HepG2 (cell line): Measurements from ENCODE around the gene ACOT8. TPM values are rescaled to one million over a fixed set of nuclear protein-coding genes. Genes with fewer than 3 reads are reported as not detected.
"Not testable (repeated sequence)": the region's sequence is repeated elsewhere in the genome, so short reads cannot be mapped to it uniquely, and the experiment has no call there.

ENCODE experiments used
- ATAC-seq: fragments of 200-7000 bp; cut with Tn5 transposase; 3 replicates; pipeline ENCODE4 v1.9.1; 2020; ENCODE audit warnings: mild to moderate bottlenecking, moderate library complexity
- BruUV-seq: library from RNA; stranded (reverse); fragments of 400-500 nt; replicated peaks from 2 replicates; lab custom pipeline; 2021; lab: Mats Ljungman, UMichigan
- CTCF ChIA-PET: fragments of 300-600 bp; formaldehyde crosslinking; extraction: SDS; loops from one replicate; lab custom pipeline; 2021; ENCODE audit warnings: low total read pairs, inconsistent platforms, low intra/inter-chr PET ratio; lab: Yijun Ruan, JAX
- POLR2A ChIA-PET: fragments of 350-600 bp; sonication (Branson Sonifier 250); formaldehyde crosslinking; loops from one replicate; lab custom pipeline; 2020; ENCODE audit warnings: antibody characterized with exemption, inconsistent platforms; lab: Yijun Ruan, JAX
- DNase-seq: peaks from one replicate; pipeline ENCODE4 v3.0.0-alpha.2; 2015; ENCODE audit warnings: low spot score
- FAIRE-seq: peaks from 3 replicates; lab custom pipeline; 2011; peaks lifted over from hg19 to GRCh38; lab: Jason Lieb, UNC
- H2AFZ ChIP-seq: one replicate; pipeline ENCODE4 v1.6.1; 2011; ENCODE audit warnings: low read length, inconsistent platforms
- H3K27ac ChIP-seq: fragments of 300-600 bp; 3 replicates; pipeline ENCODE4 v1.8.0; 2011; ENCODE audit warnings: mixed run types, mild to moderate bottlenecking, mixed read lengths, low read length, inconsistent platforms; ENCODE audit not compliant: insufficient read depth; ENCODE audit errors: extremely low read length
- H3K27me3 ChIP-seq, 2 experiments: fragments of 200-600 bp in 1 of 2; 2 replicates in 1 of 2; 3 replicates in 1 of 2; pipeline versions ENCODE4 v1.6.0 to v1.8.0; 2011; ENCODE audit warnings: low read length in 2 of 2, mild to moderate bottlenecking in 2 of 2, moderate library complexity in 2 of 2, inconsistent platforms in 1 of 2; ENCODE audit not compliant: insufficient read depth in 2 of 2, control insufficient read depth in 1 of 2
- H3K36me3 ChIP-seq, 2 experiments: fragments of 200-600 bp in 1 of 2; replicated peaks in 1 of 2; 2 replicates in 1 of 2; 3 replicates in 1 of 2; pipeline versions ENCODE4 v1.5.1 to v1.8.0; 2011; ENCODE audit warnings: low read length in 2 of 2, inconsistent platforms in 1 of 2; ENCODE audit not compliant: insufficient read depth in 2 of 2, control insufficient read depth in 1 of 2
- H3K4me1 ChIP-seq: 2 replicates; pipeline ENCODE4 v1.5.1; 2012; ENCODE audit warnings: low read length, inconsistent platforms; ENCODE audit not compliant: insufficient read depth
- H3K4me2 ChIP-seq: 2 replicates; pipeline ENCODE4 v1.6.0; 2011; ENCODE audit warnings: low read depth, low read length, inconsistent platforms
- H3K4me3 ChIP-seq, 3 experiments: fragments of 200-600 bp in 1 of 3; sonication (generic), shearing (Covaris generic) in 1 of 3; replicated peaks in 1 of 3; 2 replicates each; pipeline ENCODE4 v1.5.1; 2011 to 2016; ENCODE audit warnings: low read length in 3 of 3, inconsistent platforms in 2 of 3, low read depth in 2 of 3, mild to moderate bottlenecking in 2 of 3, control low read depth in 1 of 3, mixed read lengths in 1 of 3; ENCODE audit not compliant: insufficient read depth in 1 of 3
- H3K79me2 ChIP-seq: one replicate; pipeline ENCODE4 v1.6.1; 2011; ENCODE audit warnings: low read length, inconsistent platforms; ENCODE audit not compliant: insufficient read depth
- H3K9ac ChIP-seq: 2 replicates; pipeline ENCODE4 v1.6.0; 2011; ENCODE audit warnings: mild to moderate bottlenecking, low read depth, low read length, inconsistent platforms; ENCODE audit not compliant: insufficient read depth
- H3K9me3 ChIP-seq: 2 replicates; pipeline ENCODE4 v1.5.1; 2012; ENCODE audit warnings: mild to moderate bottlenecking, low read length
- H4K20me1 ChIP-seq: 2 replicates; pipeline ENCODE4 v1.6.0; 2011; ENCODE audit warnings: inconsistent platforms, mild to moderate bottlenecking, low read length, moderate library complexity; ENCODE audit not compliant: insufficient read depth
- ARNT2 ChIP-seq: sonication (generic); formaldehyde crosslinking; IDR thresholded peaks from 2 replicates; pipeline ENCODE4 v1.8.0; 2022; ENCODE audit warnings: mild to moderate bottlenecking, low read depth, missing genetic modification reagents, moderate library complexity
- ELF1 ChIP-seq: sonication (generic); formaldehyde crosslinking; IDR thresholded peaks from 2 replicates; pipeline ENCODE4 v1.4.0; 2020; ENCODE audit warnings: missing genetic modification reagents
- ELF3 ChIP-seq: IDR thresholded peaks from 2 replicates; pipeline ENCODE4 v1.6.1; 2016; ENCODE audit warnings: missing genetic modification reagents, missing compliant biosample characterization
- FOXA3 ChIP-seq: IDR thresholded peaks from 2 replicates; pipeline ENCODE4 v1.6.1; 2016; ENCODE audit warnings: missing genetic modification reagents, missing compliant biosample characterization
- FOXC1 ChIP-seq: sonication (generic); formaldehyde crosslinking; IDR thresholded peaks from 2 replicates; pipeline ENCODE4 v1.8.0; 2022; ENCODE audit warnings: mild to moderate bottlenecking, missing genetic modification reagents, borderline replicate concordance
- ISL2 ChIP-seq: sonication (generic); formaldehyde crosslinking; IDR thresholded peaks from 2 replicates; pipeline ENCODE4 v1.5.0; 2020; ENCODE audit warnings: missing genetic modification reagents
- LCORL ChIP-seq, 2 experiments: fragments of 450-650 bp in 1 of 2; sonication (generic) in 1 of 2; formaldehyde crosslinking in 1 of 2; IDR thresholded peaks; 2 replicates each; pipeline versions ENCODE4 v1.5.0 to v1.6.1; 2017 to 2020; ENCODE audit warnings: antibody characterized with exemption in 1 of 2, missing genetic modification reagents in 1 of 2
- MIXL1 ChIP-seq: IDR thresholded peaks from 2 replicates; pipeline ENCODE4 v1.6.1; 2016
- NCOA2 ChIP-seq: sonication (generic); formaldehyde crosslinking; IDR thresholded peaks from 2 replicates; pipeline ENCODE4 v1.8.0; 2022; ENCODE audit warnings: inconsistent platforms
- PHF5A ChIP-seq: IDR thresholded peaks from one replicate; pipeline ENCODE4 v1.6.1; 2018; ENCODE audit warnings: low read depth, missing genetic modification reagents; ENCODE audit not compliant: unreplicated experiment
- PHF8 ChIP-seq: sonication (generic); formaldehyde crosslinking; IDR thresholded peaks from 2 replicates; pipeline ENCODE4 v1.5.0; 2020; ENCODE audit warnings: missing genetic modification reagents
- RAD21 ChIP-seq: fragments of 450-650 bp; formaldehyde crosslinking; IDR thresholded peaks from 2 replicates; pipeline ENCODE4 v1.5.0; 2020; ENCODE audit warnings: mild to moderate bottlenecking
- RXRA ChIP-seq: sonication (generic); formaldehyde crosslinking; IDR thresholded peaks from 2 replicates; pipeline ENCODE4 v1.5.1; 2020; ENCODE audit warnings: missing genetic modification reagents
- TEAD3 ChIP-seq: optimal IDR thresholded peaks from 2 replicates; pipeline ENCODE3; 2016; ENCODE audit warnings: borderline replicate concordance
- TFDP2 ChIP-seq: sonication (generic); formaldehyde crosslinking; IDR thresholded peaks from 2 replicates; pipeline ENCODE4 v1.4.0; 2020; ENCODE audit warnings: missing genetic modification reagents
- THAP11 ChIP-seq: IDR thresholded peaks from 2 replicates; pipeline ENCODE4 v1.6.1; 2016; ENCODE audit warnings: missing biosample characterization, missing genetic modification reagents
- ZMYM2 ChIP-seq: sonication (generic); formaldehyde crosslinking; IDR thresholded peaks from 2 replicates; pipeline ENCODE4 v1.8.0; 2022; ENCODE audit warnings: mild to moderate bottlenecking, missing genetic modification reagents
- ZMYM3 ChIP-seq: sonication (generic); formaldehyde crosslinking; IDR thresholded peaks from 2 replicates; pipeline ENCODE4 v1.5.1; 2020; ENCODE audit warnings: mild to moderate bottlenecking, missing genetic modification reagents
- ZMYM4 ChIP-seq: sonication (generic); formaldehyde crosslinking; IDR thresholded peaks from 2 replicates; pipeline ENCODE4 v1.8.1; 2023; ENCODE audit warnings: mild to moderate bottlenecking, missing genetic modification reagents
- ZNF691 ChIP-seq: sonication (generic); formaldehyde crosslinking; IDR thresholded peaks from 2 replicates; pipeline ENCODE4 v1.4.0; 2020; ENCODE audit warnings: missing genetic modification reagents, low read depth, mild to moderate bottlenecking, borderline replicate concordance
- ZNF766 ChIP-seq: sonication (generic); formaldehyde crosslinking; IDR thresholded peaks from 2 replicates; pipeline ENCODE4 v1.5.0; 2020; ENCODE audit warnings: missing genetic modification reagents, borderline replicate concordance
- ZNF768 ChIP-seq: sonication (generic); formaldehyde crosslinking; IDR thresholded peaks from 2 replicates; pipeline ENCODE4 v1.4.0; 2020; ENCODE audit warnings: missing genetic modification reagents
- ZSCAN31 ChIP-seq: sonication (generic); formaldehyde crosslinking; IDR thresholded peaks from 2 replicates; pipeline ENCODE4 v1.5.0; 2020; ENCODE audit warnings: low read depth, mild to moderate bottlenecking, missing genetic modification reagents
- WGBS: methylation state at CpG from one replicate; pipeline ENCODE4 v1.1.6; 2017; ENCODE audit warnings: low lambda C conversion rate; 5-methylcytosine and 5-hydroxymethylcytosine counted together
- in situ Hi-C: cut with HindIII; loops from 2 replicates; pipeline ENCODE4 v1.10.0; 2017; ENCODE audit warnings: low pct_unique_long_range_greater_than_20kb; ENCODE audit not compliant: extremely low pct_ligation_motif_present
- intact Hi-C: fragments of 100-400 bp; cut with micrococcal nuclease; formaldehyde crosslinking; loops from one replicate; pipeline ENCODE4 v1.10.0; 2022; ENCODE audit not compliant: unreplicated experiment
- polyA plus RNA-seq, 8 experiments: library from polyadenylated mRNA; depleted of rRNA in 3 of 8; stranded (reverse) in 7 of 8; unstranded in 1 of 8; fragments of >200 nt; fragmentation: Illumina TruSeq in 4 of 8; extraction: Trizol in 4 of 8; gene quantifications; 2 replicates each; pipeline versions ENCODE4 v1.2.1 to v1.2.3, GENCODE V29; 2011 to 2016; ENCODE audit warnings: low read depth in 4 of 8, missing spikeins in 1 of 8, mixed read lengths in 1 of 8; ENCODE audit not compliant: insufficient read depth in 1 of 8
- total RNA-seq, 5 experiments: library from RNA; depleted of rRNA; stranded (reverse); fragments of >200 nt; fragmentation: Illumina TruSeq; extraction: Trizol; gene quantifications; 2 replicates each; pipeline ENCODE4 v1.2.3, GENCODE V29; 2016; ENCODE audit warnings: low read depth in 1 of 5
- TF ChIP-seq, protein P1 (sequence below): sonication (generic); formaldehyde crosslinking; IDR thresholded peaks from 2 replicates; pipeline ENCODE4 v1.5.0; 2020; ENCODE audit warnings: missing genetic modification reagents

The ACOT8 gene
- total and polyA plus RNA-seq, 2 of the 13 experiments (the other 11 are each of a cell fraction or from before 2014, with no cell fraction given): 31.4 to 45.5 TPM

DNA sequence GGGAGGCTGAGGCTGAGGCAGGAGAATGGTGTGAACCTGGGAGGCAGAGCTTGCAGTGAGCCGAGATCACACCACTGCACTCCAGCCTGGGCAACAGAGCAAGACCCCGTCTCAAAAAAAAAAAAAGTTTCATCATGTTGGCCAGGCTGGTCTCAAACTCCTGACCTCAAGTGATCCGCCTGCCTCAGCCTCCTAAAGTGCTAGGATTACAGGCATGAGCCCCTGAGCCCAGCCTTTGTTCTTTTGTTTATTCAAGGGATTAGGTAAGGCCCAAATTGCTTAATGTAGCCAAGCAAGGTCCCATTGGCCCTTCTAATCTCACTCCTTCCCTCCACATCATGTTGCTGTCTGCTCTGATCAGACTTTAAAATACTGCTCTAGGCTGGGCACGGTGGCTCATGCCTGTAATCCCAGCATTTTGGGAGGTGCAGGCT lies 27.5 kb downstream of the ACOT8 start:
- H3K27me3 ChIP-seq, H3K27ac ChIP-seq, H3K9ac ChIP-seq, CTCF ChIA-PET, H3K79me2 ChIP-seq, BruUV-seq, H3K9me3 ChIP-seq, H3K4me3 ChIP-seq, H4K20me1 ChIP-seq, H3K36me3 ChIP-seq, H2AFZ ChIP-seq: not testable (repeated sequence)
- POLR2A ChIA-PET: interaction anchor here (1.3 kb wide), 1 partner anchor 10 kb away, joined by 3 read pairs; no protein-coding TSS in a partner anchor
- ATAC-seq: peak; percentile 24
- DNase-seq: peak; percentile 94
- Histone ChIP-seq H3K4me2 (peak overlapping the region; percentile 1; the same call in 1 of the 2 replicates), H3K4me1 (peaks cover 81% of the 10 kb centered on the region)
- 6% methylated on average over 4 of the region's 4 CpGs for WGBS
- peak; percentile 79 for FAIRE-seq
- in situ Hi-C loops (loop anchor here (5.0 kb wide), 1 partner anchor 118 kb away; no protein-coding TSS in a partner anchor), intact Hi-C loops (loop anchor here (5.0 kb wide), 2 partner anchors 53 to 103 kb away; partner anchors contain the start of genes PCIF1 and ZSWIM1)
- TF ChIP-seq THAP11: peak; percentile 52; the same call in 1 of the 2 replicates
- TF ChIP-seq ISL2 (CRISPR knock-in tag): peak; percentile 81; the same call in 1 of the 2 replicates
- TF ChIP-seq FOXC1 (CRISPR knock-in tag): peak; percentile 66; the same call in 1 of the 2 replicates
- peak; percentile 78 for TF ChIP-seq NCOA2 (CRISPR knock-in tag)
- peak; percentile 59 for TF ChIP-seq TEAD3 (CRISPR knock-in tag)
- peak; percentile 32 for TF ChIP-seq PHF5A
- peak; percentile 95 for TF ChIP-seq ZMYM2 (CRISPR knock-in tag)
- 0 out of 2 replicates have a peak, but pooled peaks have one; percentile 26 for TF ChIP-seq PHF8 (CRISPR knock-in tag)
- peak; percentile 90 for TF ChIP-seq ZMYM3
- TF ChIP-seq, protein P1, sequence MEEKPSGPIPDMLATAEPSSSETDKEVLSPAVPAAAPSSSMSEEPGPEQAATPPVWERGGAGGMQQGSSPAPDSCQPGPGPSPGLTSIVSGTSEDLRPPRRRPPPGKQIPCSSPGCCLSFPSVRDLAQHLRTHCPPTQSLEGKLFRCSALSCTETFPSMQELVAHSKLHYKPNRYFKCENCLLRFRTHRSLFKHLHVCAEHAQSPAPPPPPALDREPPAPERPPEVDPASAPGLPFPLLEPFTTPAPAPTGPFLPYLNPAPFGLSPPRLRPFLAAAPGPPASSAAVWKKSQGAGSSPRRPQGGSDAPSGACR (CRISPR knock-in tag): 0 out of 2 replicates have a peak, but pooled peaks have one; percentile 36
- peak; percentile 8; the same call in 1 of the 2 replicates for TF ChIP-seq ZNF768 (CRISPR knock-in tag)
- peak; percentile 86 for TF ChIP-seq FOXA3 (CRISPR knock-in tag)
- TF ChIP-seq LCORL (IDR thresholded peaks at IDR 0.05): peak; percentile 46; the same call in 1 of the 2 replicates
- peak; percentile 89 for TF ChIP-seq LCORL (CRISPR knock-in tag; IDR thresholded peaks at IDR 0.05)
- peak; percentile 73 for TF ChIP-seq RXRA
- peak; percentile 38; the same call in 1 of the 2 replicates for TF ChIP-seq ZSCAN31 (CRISPR knock-in tag)
- TF ChIP-seq ARNT2 (CRISPR knock-in tag): 0 out of 2 replicates have a peak, but pooled peaks have one; percentile 34
- peak; percentile 25; the same call in 1 of the 2 replicates for TF ChIP-seq RAD21 (CRISPR knock-in tag)
- TF ChIP-seq ZNF766 (CRISPR knock-in tag): peak; percentile 71; the same call in 1 of the 2 replicates
- TF ChIP-seq ELF3 (CRISPR knock-in tag): 0 out of 2 replicates have a peak, but pooled peaks have one; percentile 26
- TF ChIP-seq MIXL1 (CRISPR knock-in tag): 0 out of 2 replicates have a peak, but pooled peaks have one; percentile 22
- TF ChIP-seq ELF1 (CRISPR knock-in tag): peak; percentile 39; the same call in 1 of the 2 replicates
- peak; percentile 81 for TF ChIP-seq ZMYM4 (CRISPR knock-in tag)
- 0 out of 2 replicates have a peak, but pooled peaks have one; percentile 44 for TF ChIP-seq TFDP2 (CRISPR knock-in tag)
- 0 out of 2 replicates have a peak, but pooled peaks have one; percentile 15 for TF ChIP-seq ZNF691
